ENCODE measurements around the gene RAB44. TPM values are rescaled to one million over a fixed set of nuclear protein-coding genes. Genes with fewer than 3 reads are reported as not detected.

RAB44 gene
- total RNA-seq, 1 experiment from 2014 or later, result not detected

- Mint-ChIP-seq H3K4me3 (no peak overlapping the region; a peak in 1 of 5 replicates), H3K27ac (no peak overlapping the region), H3K36me3 (ENCODE audit: insufficient read depth in 1 of 3, low read depth in 3 of 3) (no peaks in the 10 kb centered on the region), H3K9me3 (no peaks in the 10 kb centered on the region; a peak in 1 of 5 replicates), H3K4me1 (peaks cover 6 to 7% of the 10 kb centered on the region in 2 experiments), H3K27me3 (ENCODE audit: low read depth) (no peaks in the 10 kb centered on the region)
- H3K9me3 ChIP-seq (ENCODE audit: control insufficient read depth, low read depth, low read length), result no peaks in the 10 kb centered on the region
- no peak overlapping the region for H3K4ac ChIP-seq (ENCODE audit: low read depth, low read length)
- no peak overlapping the region for H3K4me2 ChIP-seq (ENCODE audit: insufficient read depth, insufficient read length, low read length)
- no peak overlapping the region for H2AK5ac ChIP-seq (ENCODE audit: insufficient read length, low read length)
- H4K8ac ChIP-seq (replicated peaks; ENCODE audit: insufficient read length, low read depth, low read length), result no peak overlapping the region
- H3K23ac ChIP-seq (ENCODE audit: insufficient read length, low read depth, low read length), result no peak overlapping the region
- WGBS (ENCODE audit: extremely low coverage, insufficient read length, low lambda C conversion rate), result no CpG with 5 or more reads among the region's 11 CpGs
- H3K27me3 ChIP-seq (ENCODE audit: insufficient read depth, low read length), result no peaks in the 10 kb centered on the region
- H2BK5ac ChIP-seq (ENCODE audit: insufficient read length, low read length), result no peak overlapping the region
- no peak overlapping the region; the same call in 1 of the 2 replicates for H3K14ac ChIP-seq (ENCODE audit: insufficient read depth, low read length)
- no peaks in the 10 kb centered on the region for H3K79me1 ChIP-seq (ENCODE audit: insufficient read depth, low read depth, low read length, poor library complexity, severe bottlenecking)
- no peak for TF ChIP-seq CTCF (conservative IDR thresholded peaks at IDR 0.05)
- H3K23me2 ChIP-seq (ENCODE audit: insufficient read length, low read depth, low read length, poor library complexity, severe bottlenecking), result no peaks in the 10 kb centered on the region
- H2BK15ac ChIP-seq (ENCODE audit: low read depth, low read length), result no peak overlapping the region
- DNase-seq, result no peak
- H3K27ac ChIP-seq (ENCODE audit: insufficient read length, low read depth, low read length), result no peak overlapping the region
- H4K20me1 ChIP-seq (ENCODE audit: control insufficient read depth, insufficient read depth, insufficient read length), result no peaks in the 10 kb centered on the region
- no peaks in the 10 kb centered on the region for H3K79me2 ChIP-seq (ENCODE audit: insufficient read depth, low read length)
- no peak overlapping the region for H2BK12ac ChIP-seq (ENCODE audit: insufficient read length, low read depth, low read length)
- H4K91ac ChIP-seq (ENCODE audit: insufficient read length, low read depth, low read length), result no peak overlapping the region
- H3K4me1 ChIP-seq (ENCODE audit: insufficient read depth, low read length), result no peaks in the 10 kb centered on the region
- no peak overlapping the region for H3K18ac ChIP-seq (ENCODE audit: insufficient read length, low read depth, low read length)
- H2AFZ ChIP-seq (ENCODE audit: low read length), result no peak overlapping the region
- H4K5ac ChIP-seq (ENCODE audit: insufficient read length, low read depth, low read length), result no peak overlapping the region
- H2BK120ac ChIP-seq (ENCODE audit: low read depth, low read length, poor library complexity, severe bottlenecking), result no peak overlapping the region
- no peak overlapping the region for H2BK20ac ChIP-seq (ENCODE audit: low read depth, low read length, poor library complexity, severe bottlenecking)
- H3K9ac ChIP-seq (ENCODE audit: extremely low read depth, insufficient read length, low read length), result no peak overlapping the region
- H3T11ph ChIP-seq (ENCODE audit: low read length), result no peak overlapping the region
- no peak overlapping the region for H3K56ac ChIP-seq (ENCODE audit: insufficient read length, low read depth, low read length)
These were observed 43.2 kb downstream of the RAB44 start for GRCh38 chr6:36740818-36741179.
